GM23338 (cell line): Measurements from ENCODE around the gene PARP1. TPM values are rescaled to one million over a fixed set of nuclear protein-coding genes. Genes with fewer than 3 reads are reported as not detected.

Experiments
- ATAC-seq: fragments of 200-7000 bp; cut with Tn5 transposase; 3 replicates; pipeline ENCODE4 v1.9.1; 2020
- DNase-seq: peaks from one replicate; pipeline ENCODE4 v3.0.0-alpha.2; 2015; ENCODE audit warnings: low spot score
- H2AFZ ChIP-seq: fragments of 200-600 bp; sonication (generic); 2 replicates; pipeline ENCODE4 v1.8.0; 2016; ENCODE audit warnings: antibody characterized with exemption, mild to moderate bottlenecking, moderate library complexity
- H3F3A ChIP-seq: fragments of 200-600 bp; sonication (generic); replicated peaks from 2 replicates; pipeline ENCODE4 v1.8.0; 2017; ENCODE audit warnings: antibody characterized with exemption, mixed run types, low read depth
- H3K27ac ChIP-seq: fragments of 200-600 bp; sonication (generic); 2 replicates; pipeline ENCODE4 v1.6.1; 2016; ENCODE audit warnings: low read depth
- H3K27me3 ChIP-seq: fragments of 200-600 bp; sonication (generic); 2 replicates; pipeline ENCODE4 v1.8.0; 2016; ENCODE audit warnings: mild to moderate bottlenecking, mixed run types, moderate library complexity; ENCODE audit not compliant: insufficient read depth
- H3K36me3 ChIP-seq: fragments of 200-600 bp; sonication (generic); 2 replicates; pipeline ENCODE4 v1.8.0; 2016; ENCODE audit warnings: mild to moderate bottlenecking; ENCODE audit not compliant: insufficient read depth
- H3K4me1 ChIP-seq: fragments of 200-600 bp; sonication (generic); 2 replicates; pipeline ENCODE4 v1.8.0; 2016; ENCODE audit warnings: mild to moderate bottlenecking, moderate library complexity; ENCODE audit not compliant: insufficient read depth
- H3K4me2 ChIP-seq: fragments of 200-600 bp; sonication (generic); 2 replicates; pipeline ENCODE4 v1.7.1; 2017; ENCODE audit warnings: mixed run types
- H3K4me3 ChIP-seq: fragments of 200-600 bp; sonication (generic); 2 replicates; pipeline ENCODE4 v1.6.1; 2016; ENCODE audit warnings: mixed run types
- H3K79me2 ChIP-seq: fragments of 200-600 bp; sonication (generic); replicated peaks from 2 replicates; pipeline ENCODE4 v1.8.0; 2017; ENCODE audit warnings: mild to moderate bottlenecking; ENCODE audit not compliant: insufficient read depth
- H3K9me2 ChIP-seq: fragments of 200-600 bp; sonication (generic); 2 replicates; pipeline ENCODE4 v1.8.0; 2017; ENCODE audit not compliant: insufficient read depth
- H4K20me1 ChIP-seq: fragments of 200-600 bp; sonication (generic); replicated peaks from 2 replicates; pipeline ENCODE4 v1.8.0; 2017; ENCODE audit warnings: mild to moderate bottlenecking; ENCODE audit not compliant: insufficient read depth
- H3K27ac Mint-ChIP-seq: 2 replicates; pipeline ENCODE4 v1.8.0; 2020; ENCODE audit warnings: inconsistent platforms, mild to moderate bottlenecking, moderate library complexity, mixed read lengths
- H3K27me3 Mint-ChIP-seq: 3 replicates; pipeline ENCODE4 v1.8.0; 2022; ENCODE audit warnings: low read depth, mild to moderate bottlenecking, moderate library complexity, mixed read lengths, inconsistent platforms; ENCODE audit not compliant: insufficient read depth, poor library complexity
- H3K36me3 Mint-ChIP-seq: 3 replicates; pipeline ENCODE4 v1.8.0; 2021; ENCODE audit warnings: low read depth, mild to moderate bottlenecking, inconsistent platforms, moderate library complexity, mixed read lengths
- H3K4me1 Mint-ChIP-seq: 3 replicates; pipeline ENCODE4 v1.8.0; 2020; ENCODE audit warnings: mild to moderate bottlenecking, inconsistent platforms, mixed read lengths
- H3K4me3 Mint-ChIP-seq: 3 replicates; pipeline ENCODE4 v1.8.0; 2021; ENCODE audit warnings: moderate library complexity, mild to moderate bottlenecking, inconsistent platforms, mixed read lengths
- H3K9me3 Mint-ChIP-seq: 3 replicates; pipeline ENCODE4 v1.8.0; 2020; ENCODE audit warnings: moderate library complexity, mild to moderate bottlenecking, inconsistent platforms, mixed read lengths
- CREB1 ChIP-seq: fragments of 250-450 bp; sonication (Bioruptor Pico); IDR thresholded peaks from 2 replicates; pipeline ENCODE4 v1.5.0; 2020; ENCODE audit warnings: low read depth, mild to moderate bottlenecking, moderate library complexity
- EZH2 ChIP-seq: fragments of 200-600 bp; sonication (generic); IDR thresholded peaks from one replicate; pipeline ENCODE4 v1.8.0; 2017; ENCODE audit warnings: antibody characterized with exemption, mild to moderate bottlenecking, low read depth; ENCODE audit not compliant: unreplicated experiment
- EZH2phosphoT487 ChIP-seq: fragments of 200-600 bp; sonication (generic); IDR thresholded peaks from one replicate; pipeline ENCODE4 v1.8.1; 2018; ENCODE audit warnings: antibody characterized with exemption; ENCODE audit not compliant: unreplicated experiment
- JUNB ChIP-seq: IDR thresholded peaks from one replicate; pipeline ENCODE4 v1.6.1; 2016; ENCODE audit warnings: antibody characterized with exemption; ENCODE audit not compliant: unreplicated experiment
- NANOG ChIP-seq: IDR thresholded peaks from 2 replicates; pipeline ENCODE4 v1.6.1; 2016; ENCODE audit warnings: antibody characterized with exemption, borderline replicate concordance
- POLR2AphosphoS5 ChIP-seq: IDR thresholded peaks from 2 replicates; pipeline ENCODE4 v1.6.1; 2016; ENCODE audit warnings: antibody characterized with exemption, low read depth
- STAT1 ChIP-seq: IDR thresholded peaks from one replicate; pipeline ENCODE4 v1.6.1; 2016; ENCODE audit warnings: antibody characterized with exemption; ENCODE audit not compliant: unreplicated experiment
- ZNF114 ChIP-seq: fragments of 250-450 bp; sonication (Bioruptor Pico); IDR thresholded peaks from 2 replicates; pipeline ENCODE4 v1.5.0; 2020; ENCODE audit warnings: mild to moderate bottlenecking, moderate library complexity
- ZNF331 ChIP-seq: fragments of 250-450 bp; sonication (Bioruptor Pico); IDR thresholded peaks from 2 replicates; pipeline ENCODE4 v1.5.0; 2020; ENCODE audit warnings: low read depth, mild to moderate bottlenecking, moderate library complexity
- polyA plus RNA-seq: library from polyadenylated mRNA; unstranded; fragments of >200 nt; fragmentation: Nextera tagmentation; extraction: Ambion mirVana; gene quantifications from 2 replicates; pipeline ENCODE4 v1.2.1, GENCODE V29; 2016
- total RNA-seq: library from RNA; depleted of rRNA; stranded (reverse); fragments of >200 nt; shearing (Covaris generic); gene quantifications from 2 replicates; pipeline ENCODE4 v1.2.3, GENCODE V29; 2014
- TF ChIP-seq, protein P1 (sequence below): IDR thresholded peaks from one replicate; pipeline ENCODE4 v1.6.1; 2018; ENCODE audit warnings: antibody characterized with exemption; ENCODE audit not compliant: unreplicated experiment
- TF ChIP-seq, protein P2 (sequence below): IDR thresholded peaks from 2 replicates; pipeline ENCODE4 v1.6.1; 2016; ENCODE audit warnings: antibody characterized with exemption
- TF ChIP-seq, protein P3 (sequence below): fragments of 250-450 bp; sonication (Bioruptor Pico); IDR thresholded peaks from 2 replicates; pipeline ENCODE4 v1.5.0; 2020; ENCODE audit warnings: mild to moderate bottlenecking, moderate library complexity
- TF ChIP-seq, protein P4 (sequence below), 2 experiments: fragments of 200-600 bp in 1 of 2; sonication (generic) in 1 of 2; conservative IDR thresholded peaks; 2 replicates each; pipeline versions ENCODE4 v1.5.1 to v1.6.1; 2016 to 2017; ENCODE audit warnings: antibody characterized with exemption in 2 of 2, low read depth in 2 of 2, mild to moderate bottlenecking in 2 of 2, moderate library complexity in 1 of 2

The PARP1 gene
- total and polyA plus RNA-seq, 2 experiments from 2014 or later: 877 to 1,082 TPM

DNA sequence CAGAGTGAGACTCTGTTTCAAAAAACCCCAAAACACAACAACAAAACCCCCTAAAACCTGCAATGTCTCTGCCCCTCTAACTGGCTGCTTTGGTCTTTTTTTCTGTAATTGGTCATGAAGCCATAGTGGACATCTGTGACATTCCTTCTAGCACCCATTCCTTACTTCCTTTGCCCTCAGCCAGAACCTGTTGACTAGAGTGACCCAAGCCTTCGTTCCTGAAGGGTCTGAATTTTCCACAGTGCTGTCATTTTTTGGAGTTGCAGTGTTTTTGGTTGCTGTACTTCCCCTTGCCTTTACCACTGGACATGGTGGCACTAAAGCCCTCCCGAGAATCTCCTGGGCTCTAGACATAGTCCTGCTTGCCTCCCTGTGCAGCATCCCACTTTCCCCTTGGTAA lies 50.5 kb downstream of the PARP1 start:
- no peaks in the 10 kb centered on the region for H3K9me3 Mint-ChIP-seq
- Histone ChIP-seq H3K79me2 (no peaks in the 10 kb centered on the region), H3K27me3 (no peaks in the 10 kb centered on the region), H3K36me3 (peaks cover 24% of the 10 kb centered on the region), H2AFZ (no peak overlapping the region), H3K9me2 (0 out of 2 replicates have a peak, but pooled peaks cover 5% of the 10 kb centered on the region), H3K4me1 (no peaks in the 10 kb centered on the region; the same call in 1 of the 2 replicates), H3K4me3 (no peak overlapping the region), H3K4me2 (no peak overlapping the region), H3K27ac (no peak overlapping the region), H4K20me1 (peaks cover 16% of the 10 kb centered on the region; the same call in 1 of the 2 replicates), H3F3A (no peaks in the 10 kb centered on the region; the same call in none of the 2 replicates)
- peaks cover 8% of the 10 kb centered on the region; the same call in 2 of the 3 replicates for H3K4me1 Mint-ChIP-seq
- H3K4me3 Mint-ChIP-seq: no peak overlapping the region
- peaks cover 61% of the 10 kb centered on the region for H3K36me3 Mint-ChIP-seq
- peaks cover 5% of the 10 kb centered on the region for H3K27me3 Mint-ChIP-seq
- DNase-seq (no peak), ATAC-seq (no peak)
- no peak overlapping the region for H3K27ac Mint-ChIP-seq
- TF ChIP-seq POLR2AphosphoS5 (no peak), ZNF331 (CRISPR knock-in tag) (no peak), NANOG (no peak), STAT1 (no peak), ZNF114 (CRISPR knock-in tag) (no peak), JUNB (no peak), EZH2 (no peak), CREB1 (no peak), EZH2phosphoT487 (no peak)
- TF ChIP-seq, protein P1, sequence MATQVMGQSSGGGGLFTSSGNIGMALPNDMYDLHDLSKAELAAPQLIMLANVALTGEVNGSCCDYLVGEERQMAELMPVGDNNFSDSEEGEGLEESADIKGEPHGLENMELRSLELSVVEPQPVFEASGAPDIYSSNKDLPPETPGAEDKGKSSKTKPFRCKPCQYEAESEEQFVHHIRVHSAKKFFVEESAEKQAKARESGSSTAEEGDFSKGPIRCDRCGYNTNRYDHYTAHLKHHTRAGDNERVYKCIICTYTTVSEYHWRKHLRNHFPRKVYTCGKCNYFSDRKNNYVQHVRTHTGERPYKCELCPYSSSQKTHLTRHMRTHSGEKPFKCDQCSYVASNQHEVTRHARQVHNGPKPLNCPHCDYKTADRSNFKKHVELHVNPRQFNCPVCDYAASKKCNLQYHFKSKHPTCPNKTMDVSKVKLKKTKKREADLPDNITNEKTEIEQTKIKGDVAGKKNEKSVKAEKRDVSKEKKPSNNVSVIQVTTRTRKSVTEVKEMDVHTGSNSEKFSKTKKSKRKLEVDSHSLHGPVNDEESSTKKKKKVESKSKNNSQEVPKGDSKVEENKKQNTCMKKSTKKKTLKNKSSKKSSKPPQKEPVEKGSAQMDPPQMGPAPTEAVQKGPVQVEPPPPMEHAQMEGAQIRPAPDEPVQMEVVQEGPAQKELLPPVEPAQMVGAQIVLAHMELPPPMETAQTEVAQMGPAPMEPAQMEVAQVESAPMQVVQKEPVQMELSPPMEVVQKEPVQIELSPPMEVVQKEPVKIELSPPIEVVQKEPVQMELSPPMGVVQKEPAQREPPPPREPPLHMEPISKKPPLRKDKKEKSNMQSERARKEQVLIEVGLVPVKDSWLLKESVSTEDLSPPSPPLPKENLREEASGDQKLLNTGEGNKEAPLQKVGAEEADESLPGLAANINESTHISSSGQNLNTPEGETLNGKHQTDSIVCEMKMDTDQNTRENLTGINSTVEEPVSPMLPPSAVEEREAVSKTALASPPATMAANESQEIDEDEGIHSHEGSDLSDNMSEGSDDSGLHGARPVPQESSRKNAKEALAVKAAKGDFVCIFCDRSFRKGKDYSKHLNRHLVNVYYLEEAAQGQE: no peak
- TF ChIP-seq, protein P2, sequence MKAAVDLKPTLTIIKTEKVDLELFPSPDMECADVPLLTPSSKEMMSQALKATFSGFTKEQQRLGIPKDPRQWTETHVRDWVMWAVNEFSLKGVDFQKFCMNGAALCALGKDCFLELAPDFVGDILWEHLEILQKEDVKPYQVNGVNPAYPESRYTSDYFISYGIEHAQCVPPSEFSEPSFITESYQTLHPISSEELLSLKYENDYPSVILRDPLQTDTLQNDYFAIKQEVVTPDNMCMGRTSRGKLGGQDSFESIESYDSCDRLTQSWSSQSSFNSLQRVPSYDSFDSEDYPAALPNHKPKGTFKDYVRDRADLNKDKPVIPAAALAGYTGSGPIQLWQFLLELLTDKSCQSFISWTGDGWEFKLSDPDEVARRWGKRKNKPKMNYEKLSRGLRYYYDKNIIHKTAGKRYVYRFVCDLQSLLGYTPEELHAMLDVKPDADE: no peak
- TF ChIP-seq, protein P3, sequence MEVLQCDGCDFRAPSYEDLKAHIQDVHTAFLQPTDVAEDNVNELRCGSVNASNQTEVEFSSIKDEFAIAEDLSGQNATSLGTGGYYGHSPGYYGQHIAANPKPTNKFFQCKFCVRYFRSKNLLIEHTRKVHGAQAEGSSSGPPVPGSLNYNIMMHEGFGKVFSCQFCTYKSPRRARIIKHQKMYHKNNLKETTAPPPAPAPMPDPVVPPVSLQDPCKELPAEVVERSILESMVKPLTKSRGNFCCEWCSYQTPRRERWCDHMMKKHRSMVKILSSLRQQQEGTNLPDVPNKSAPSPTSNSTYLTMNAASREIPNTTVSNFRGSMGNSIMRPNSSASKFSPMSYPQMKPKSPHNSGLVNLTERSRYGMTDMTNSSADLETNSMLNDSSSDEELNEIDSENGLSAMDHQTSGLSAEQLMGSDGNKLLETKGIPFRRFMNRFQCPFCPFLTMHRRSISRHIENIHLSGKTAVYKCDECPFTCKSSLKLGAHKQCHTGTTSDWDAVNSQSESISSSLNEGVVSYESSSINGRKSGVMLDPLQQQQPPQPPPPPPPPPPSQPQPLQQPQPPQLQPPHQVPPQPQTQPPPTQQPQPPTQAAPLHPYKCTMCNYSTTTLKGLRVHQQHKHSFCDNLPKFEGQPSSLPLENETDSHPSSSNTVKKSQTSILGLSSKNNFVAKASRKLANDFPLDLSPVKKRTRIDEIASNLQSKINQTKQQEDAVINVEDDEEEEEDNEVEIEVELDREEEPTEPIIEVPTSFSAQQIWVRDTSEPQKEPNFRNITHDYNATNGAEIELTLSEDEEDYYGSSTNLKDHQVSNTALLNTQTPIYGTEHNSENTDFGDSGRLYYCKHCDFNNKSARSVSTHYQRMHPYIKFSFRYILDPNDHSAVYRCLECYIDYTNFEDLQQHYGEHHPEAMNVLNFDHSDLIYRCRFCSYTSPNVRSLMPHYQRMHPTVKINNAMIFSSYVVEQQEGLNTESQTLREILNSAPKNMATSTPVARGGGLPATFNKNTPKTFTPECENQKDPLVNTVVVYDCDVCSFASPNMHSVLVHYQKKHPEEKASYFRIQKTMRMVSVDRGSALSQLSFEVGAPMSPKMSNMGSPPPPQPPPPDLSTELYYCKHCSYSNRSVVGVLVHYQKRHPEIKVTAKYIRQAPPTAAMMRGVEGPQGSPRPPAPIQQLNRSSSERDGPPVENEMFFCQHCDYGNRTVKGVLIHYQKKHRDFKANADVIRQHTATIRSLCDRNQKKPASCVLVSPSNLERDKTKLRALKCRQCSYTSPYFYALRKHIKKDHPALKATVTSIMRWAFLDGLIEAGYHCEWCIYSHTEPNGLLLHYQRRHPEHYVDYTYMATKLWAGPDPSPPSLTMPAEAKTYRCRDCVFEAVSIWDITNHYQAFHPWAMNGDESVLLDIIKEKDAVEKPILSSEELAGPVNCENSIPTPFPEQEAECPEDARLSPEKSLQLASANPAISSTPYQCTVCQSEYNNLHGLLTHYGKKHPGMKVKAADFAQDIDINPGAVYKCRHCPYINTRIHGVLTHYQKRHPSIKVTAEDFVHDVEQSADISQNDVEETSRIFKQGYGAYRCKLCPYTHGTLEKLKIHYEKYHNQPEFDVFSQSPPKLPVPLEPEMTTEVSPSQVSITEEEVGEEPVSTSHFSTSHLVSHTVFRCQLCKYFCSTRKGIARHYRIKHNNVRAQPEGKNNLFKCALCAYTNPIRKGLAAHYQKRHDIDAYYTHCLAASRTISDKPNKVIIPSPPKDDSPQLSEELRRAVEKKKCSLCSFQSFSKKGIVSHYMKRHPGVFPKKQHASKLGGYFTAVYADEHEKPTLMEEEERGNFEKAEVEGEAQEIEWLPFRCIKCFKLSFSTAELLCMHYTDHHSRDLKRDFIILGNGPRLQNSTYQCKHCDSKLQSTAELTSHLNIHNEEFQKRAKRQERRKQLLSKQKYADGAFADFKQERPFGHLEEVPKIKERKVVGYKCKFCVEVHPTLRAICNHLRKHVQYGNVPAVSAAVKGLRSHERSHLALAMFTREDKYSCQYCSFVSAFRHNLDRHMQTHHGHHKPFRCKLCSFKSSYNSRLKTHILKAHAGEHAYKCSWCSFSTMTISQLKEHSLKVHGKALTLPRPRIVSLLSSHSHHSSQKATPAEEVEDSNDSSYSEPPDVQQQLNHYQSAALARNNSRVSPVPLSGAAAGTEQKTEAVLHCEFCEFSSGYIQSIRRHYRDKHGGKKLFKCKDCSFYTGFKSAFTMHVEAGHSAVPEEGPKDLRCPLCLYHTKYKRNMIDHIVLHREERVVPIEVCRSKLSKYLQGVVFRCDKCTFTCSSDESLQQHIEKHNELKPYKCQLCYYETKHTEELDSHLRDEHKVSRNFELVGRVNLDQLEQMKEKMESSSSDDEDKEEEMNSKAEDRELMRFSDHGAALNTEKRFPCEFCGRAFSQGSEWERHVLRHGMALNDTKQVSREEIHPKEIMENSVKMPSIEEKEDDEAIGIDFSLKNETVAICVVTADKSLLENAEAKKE: no peak
- TF ChIP-seq, protein P4, sequence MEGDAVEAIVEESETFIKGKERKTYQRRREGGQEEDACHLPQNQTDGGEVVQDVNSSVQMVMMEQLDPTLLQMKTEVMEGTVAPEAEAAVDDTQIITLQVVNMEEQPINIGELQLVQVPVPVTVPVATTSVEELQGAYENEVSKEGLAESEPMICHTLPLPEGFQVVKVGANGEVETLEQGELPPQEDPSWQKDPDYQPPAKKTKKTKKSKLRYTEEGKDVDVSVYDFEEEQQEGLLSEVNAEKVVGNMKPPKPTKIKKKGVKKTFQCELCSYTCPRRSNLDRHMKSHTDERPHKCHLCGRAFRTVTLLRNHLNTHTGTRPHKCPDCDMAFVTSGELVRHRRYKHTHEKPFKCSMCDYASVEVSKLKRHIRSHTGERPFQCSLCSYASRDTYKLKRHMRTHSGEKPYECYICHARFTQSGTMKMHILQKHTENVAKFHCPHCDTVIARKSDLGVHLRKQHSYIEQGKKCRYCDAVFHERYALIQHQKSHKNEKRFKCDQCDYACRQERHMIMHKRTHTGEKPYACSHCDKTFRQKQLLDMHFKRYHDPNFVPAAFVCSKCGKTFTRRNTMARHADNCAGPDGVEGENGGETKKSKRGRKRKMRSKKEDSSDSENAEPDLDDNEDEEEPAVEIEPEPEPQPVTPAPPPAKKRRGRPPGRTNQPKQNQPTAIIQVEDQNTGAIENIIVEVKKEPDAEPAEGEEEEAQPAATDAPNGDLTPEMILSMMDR (conservative IDR thresholded peaks at IDR 0.05; ENCODE audit: low read depth in 2 of 2): no peak
